Measurements from ENCODE around the gene WDCP. TPM values are rescaled to one million over a fixed set of nuclear protein-coding genes. Genes with fewer than 3 reads are reported as not detected.

WDCP gene
- total RNA-seq, 2 donors from 2014 or later, result 2.6 to 3.9 TPM

- WGBS, 2 donors, result 75 to 85% methylated on average over 1 of the region's 1 CpG
- H3K4me1 ChIP-seq, result peaks cover 23% of the 10 kb centered on the region
- DNase-seq, result no peak
Observed at GRCh38 chr2:24086241-24086640, 39.0 kb upstream of the WDCP start.

GRCh38 chr2:24085200-24085489 lies 38.0 kb upstream of the WDCP start:
- 10 to 14% methylated on average over 11 of the region's 11 CpGs for WGBS, 2 donors
- no peaks in the 10 kb centered on the region for H3K9me3 ChIP-seq
- H3K4me1 ChIP-seq, result peaks cover 23% of the 10 kb centered on the region
- DNase-seq, result no peak
- H3K27ac ChIP-seq, result peak overlapping the region; percentile 87 to 95 (median 90)
- intact Hi-C loops (cut with DNase I), result no loop called here
- no peaks in the 10 kb centered on the region for H3K36me3 ChIP-seq (replicated peaks in 1 of 2; ENCODE audit: insufficient read depth in 1 of 2, low read depth in 2 of 2)
- no peaks in the 10 kb centered on the region for H3K27me3 ChIP-seq
- no peak for TF ChIP-seq POLR2A (IDR thresholded peaks at IDR 0.05)
- TF ChIP-seq CTCF (IDR thresholded peaks at IDR 0.05), result no peak
- peak overlapping the region; percentile 28 to 40 for H3K4me3 ChIP-seq
- ATAC-seq, result no peak

More at GRCh38 chr2:24086241-24086640, 39.0 kb upstream of the WDCP start:
- no peak for ATAC-seq
- TF ChIP-seq CTCF (IDR thresholded peaks at IDR 0.05) (no peak), POLR2A (IDR thresholded peaks at IDR 0.05) (no peak)
- H3K9me3 ChIP-seq, result no peaks in the 10 kb centered on the region
- H3K27ac ChIP-seq, result no peak overlapping the region
- no peaks in the 10 kb centered on the region for H3K27me3 ChIP-seq
- intact Hi-C loops (cut with DNase I), result no loop called here
- no peaks in the 10 kb centered on the region for H3K36me3 ChIP-seq (replicated peaks in 1 of 2; ENCODE audit: insufficient read depth in 1 of 2, low read depth in 2 of 2)
- H3K4me3 ChIP-seq, result no peak overlapping the region

- peaks cover 23% of the 10 kb centered on the region for H3K4me1 ChIP-seq
- peak within 1 kb of the TSS; percentile 87 to 95 (median 90) for H3K27ac ChIP-seq
- intact Hi-C loops (cut with DNase I), result no loop called here
- TF ChIP-seq POLR2A (IDR thresholded peaks at IDR 0.05), result peak; percentile 84 to 92 (median 84)
- peak; percentile 95 to 99 (median 98) for TF ChIP-seq CTCF (IDR thresholded peaks at IDR 0.05)
- H3K9me3 ChIP-seq, result no peaks in the 10 kb centered on the region
- peak; percentile 91 to 94 (median 94) for DNase-seq
- WGBS, 2 donors, result 0% methylated on average over 16 to 44 of the region's 44 CpGs
- no peaks in the 10 kb centered on the region for H3K27me3 ChIP-seq
- peak; percentile 91 for ATAC-seq
- no peaks in the 10 kb centered on the region for H3K36me3 ChIP-seq (replicated peaks in 1 of 2; ENCODE audit: insufficient read depth in 1 of 2, low read depth in 2 of 2)
- peak within 1 kb of the TSS; percentile 28 to 40 for H3K4me3 ChIP-seq
Observed at GRCh38 chr2:24084386-24085199, 37.4 kb upstream of the WDCP start, which contains the start of gene TP53I3. Gene TP53I3 (minus strand): TSS chr2:24084834. CDS start chr2:24084326, 508 bp downstream.

- peak overlapping the region; percentile 28 to 40 for H3K4me3 ChIP-seq
- no peaks in the 10 kb centered on the region for H3K36me3 ChIP-seq (replicated peaks in 1 of 2; ENCODE audit: insufficient read depth in 1 of 2, low read depth in 2 of 2)
- TF ChIP-seq POLR2A (IDR thresholded peaks at IDR 0.05) (peak; percentile 15 to 82 (median 71)), CTCF (IDR thresholded peaks at IDR 0.05) (no peak)
- WGBS, 2 donors, result 3 to 7% methylated on average over 11 to 30 of the region's 30 CpGs
- H3K27ac ChIP-seq, result peak overlapping the region; percentile 87 to 95 (median 90)
- intact Hi-C loops (cut with DNase I), result no loop called here
- no peaks in the 10 kb centered on the region for H3K9me3 ChIP-seq
- peak; percentile 75 for ATAC-seq
- H3K27me3 ChIP-seq, result no peaks in the 10 kb centered on the region
- peaks cover 23% of the 10 kb centered on the region for H3K4me1 ChIP-seq
- DNase-seq, result peak in 2 of 4 donors; percentile 88 to 92
Observed at GRCh38 chr2:24083567-24084385, 36.6 kb upstream of the WDCP start.

Data from body of pancreas (tissue), 4 donors.